OCI-LY1 (cell line): Measurements from ENCODE around the gene TMEM38A.

Experiments used
- H2AFZ ChIP-seq: fragments of 200-600 bp; sonication (generic), shearing (Covaris generic); 2 replicates; pipeline ENCODE4 v1.6.0; 2014; ENCODE audit warnings: antibody characterized with exemption, mild to moderate bottlenecking, low read length
- H3F3A ChIP-seq: fragments of 200-600 bp; sonication (generic), shearing (Covaris generic); 2 replicates; pipeline ENCODE4 v1.6.0; 2014; ENCODE audit warnings: mild to moderate bottlenecking, antibody characterized with exemption, low read length, moderate library complexity; ENCODE audit not compliant: insufficient read depth
- H3K27ac ChIP-seq: fragments of 200-600 bp; sonication (generic); 2 replicates; pipeline ENCODE4 v1.5.1; 2014; ENCODE audit warnings: low read length, mixed run types, mild to moderate bottlenecking, low read depth; ENCODE audit not compliant: poor library complexity, severe bottlenecking
- H3K27me3 ChIP-seq: fragments of 200-600 bp; sonication (generic); 2 replicates; pipeline ENCODE4 v1.6.0; 2014; ENCODE audit warnings: antibody characterized with exemption, mild to moderate bottlenecking, low read length, moderate library complexity; ENCODE audit not compliant: insufficient read depth
- H3K36me3 ChIP-seq: fragments of 200-600 bp; sonication (generic); 2 replicates; pipeline ENCODE4 v1.6.1; 2014; ENCODE audit warnings: mild to moderate bottlenecking, antibody characterized with exemption, low read length, moderate library complexity, mixed read lengths; ENCODE audit not compliant: insufficient read depth
- H3K4me1 ChIP-seq: fragments of 200-600 bp; sonication (generic); 2 replicates; pipeline ENCODE4 v1.5.1; 2014; ENCODE audit warnings: mild to moderate bottlenecking, low read length, moderate library complexity; ENCODE audit not compliant: insufficient read depth, severe bottlenecking
- H3K4me2 ChIP-seq: fragments of 200-600 bp; sonication (generic), shearing (Covaris generic); 2 replicates; pipeline ENCODE4 v1.6.1; 2014; ENCODE audit warnings: low read length
- H3K4me3 ChIP-seq: fragments of 200-600 bp; sonication (generic); 2 replicates; pipeline ENCODE4 v1.5.1; 2014; ENCODE audit warnings: low read length, low read depth, mild to moderate bottlenecking, mixed read lengths; ENCODE audit not compliant: poor library complexity, severe bottlenecking
- H3K79me2 ChIP-seq: fragments of 200-600 bp; shearing (Covaris generic); 2 replicates; pipeline ENCODE4 v1.6.1; 2016; ENCODE audit warnings: mixed run types, low read length, mixed read lengths; ENCODE audit not compliant: insufficient read depth
- H3K9ac ChIP-seq: fragments of 200-600 bp; sonication (generic), shearing (Covaris generic); 2 replicates; pipeline ENCODE4 v1.6.1; 2014; ENCODE audit warnings: mild to moderate bottlenecking, low read length, mixed read lengths
- H3K9me2 ChIP-seq: fragments of 200-600 bp; sonication (generic), shearing (Covaris generic); 2 replicates; pipeline ENCODE4 v1.6.1; 2014; ENCODE audit warnings: low read depth, mild to moderate bottlenecking, low read length, mixed read lengths
- H3K9me3 ChIP-seq: fragments of 200-600 bp; shearing (Covaris generic); 2 replicates; pipeline ENCODE4 v1.6.1; 2014; ENCODE audit warnings: low read length, mixed read lengths
- H4K20me1 ChIP-seq: fragments of 200-600 bp; sonication (generic), shearing (Covaris generic); 2 replicates; pipeline ENCODE4 v1.6.0; 2016; ENCODE audit warnings: mild to moderate bottlenecking, low read length; ENCODE audit not compliant: insufficient read depth
- EZH2 ChIP-seq: fragments of 200-600 bp; sonication (generic), shearing (Covaris generic); IDR thresholded peaks from 2 replicates; pipeline ENCODE4 v1.8.0; 2017; ENCODE audit warnings: borderline replicate concordance, mixed run types, mild to moderate bottlenecking, antibody characterized with exemption, low read length, moderate library complexity, mixed read lengths
- TF ChIP-seq, protein P1 (sequence below): fragments of 200-600 bp; sonication (generic), shearing (Covaris generic); IDR thresholded peaks from 2 replicates; pipeline ENCODE4 v1.5.1; 2017; ENCODE audit warnings: mild to moderate bottlenecking, antibody characterized with exemption, low read length, moderate library complexity, mixed read lengths

Gene TMEM38A

DNA sequence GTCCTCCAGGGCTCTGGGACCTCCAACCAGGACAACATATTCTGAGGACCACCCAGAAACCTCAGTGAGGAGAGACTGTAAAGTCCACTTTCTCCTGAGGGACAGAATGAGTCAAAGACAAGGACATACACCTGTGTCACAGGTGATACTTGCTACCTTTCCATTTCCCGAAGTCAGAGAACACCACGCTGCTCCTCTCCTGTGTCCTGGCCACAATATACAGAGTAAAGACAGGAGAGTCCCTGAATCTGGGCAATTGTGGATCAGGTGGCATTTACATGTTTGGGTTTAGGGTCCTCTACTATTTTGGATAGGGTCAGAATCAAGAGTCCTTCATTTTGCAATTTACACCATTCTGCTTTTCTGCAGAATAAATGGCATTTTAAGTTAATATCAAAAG is 37.9 kb upstream of the TMEM38A start:
- H3K27me3 ChIP-seq = no peaks in the 10 kb centered on the region
- peak overlapping the region; percentile 11 for H3K27ac ChIP-seq
- H3K9ac ChIP-seq = no peak overlapping the region; the same call in 1 of the 2 replicates
- peaks cover 86% of the 10 kb centered on the region for H3K4me1 ChIP-seq
- no peaks in the 10 kb centered on the region for H3K9me2 ChIP-seq
- no peaks in the 10 kb centered on the region for H4K20me1 ChIP-seq
- H3K4me2 ChIP-seq = peak overlapping the region; percentile 84; the same call in 1 of the 2 replicates
- H2AFZ ChIP-seq = no peak overlapping the region
- no peak overlapping the region for H3K4me3 ChIP-seq
- no peaks in the 10 kb centered on the region for H3K9me3 ChIP-seq
- H3K79me2 ChIP-seq = peaks cover 98% of the 10 kb centered on the region
- peaks cover 36% of the 10 kb centered on the region; the same call in 1 of the 2 replicates for H3K36me3 ChIP-seq
- no peak for TF ChIP-seq EZH2
- TF ChIP-seq, protein P1, sequence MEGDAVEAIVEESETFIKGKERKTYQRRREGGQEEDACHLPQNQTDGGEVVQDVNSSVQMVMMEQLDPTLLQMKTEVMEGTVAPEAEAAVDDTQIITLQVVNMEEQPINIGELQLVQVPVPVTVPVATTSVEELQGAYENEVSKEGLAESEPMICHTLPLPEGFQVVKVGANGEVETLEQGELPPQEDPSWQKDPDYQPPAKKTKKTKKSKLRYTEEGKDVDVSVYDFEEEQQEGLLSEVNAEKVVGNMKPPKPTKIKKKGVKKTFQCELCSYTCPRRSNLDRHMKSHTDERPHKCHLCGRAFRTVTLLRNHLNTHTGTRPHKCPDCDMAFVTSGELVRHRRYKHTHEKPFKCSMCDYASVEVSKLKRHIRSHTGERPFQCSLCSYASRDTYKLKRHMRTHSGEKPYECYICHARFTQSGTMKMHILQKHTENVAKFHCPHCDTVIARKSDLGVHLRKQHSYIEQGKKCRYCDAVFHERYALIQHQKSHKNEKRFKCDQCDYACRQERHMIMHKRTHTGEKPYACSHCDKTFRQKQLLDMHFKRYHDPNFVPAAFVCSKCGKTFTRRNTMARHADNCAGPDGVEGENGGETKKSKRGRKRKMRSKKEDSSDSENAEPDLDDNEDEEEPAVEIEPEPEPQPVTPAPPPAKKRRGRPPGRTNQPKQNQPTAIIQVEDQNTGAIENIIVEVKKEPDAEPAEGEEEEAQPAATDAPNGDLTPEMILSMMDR = no peak
- no peaks in the 10 kb centered on the region for H3F3A ChIP-seq

DNA sequence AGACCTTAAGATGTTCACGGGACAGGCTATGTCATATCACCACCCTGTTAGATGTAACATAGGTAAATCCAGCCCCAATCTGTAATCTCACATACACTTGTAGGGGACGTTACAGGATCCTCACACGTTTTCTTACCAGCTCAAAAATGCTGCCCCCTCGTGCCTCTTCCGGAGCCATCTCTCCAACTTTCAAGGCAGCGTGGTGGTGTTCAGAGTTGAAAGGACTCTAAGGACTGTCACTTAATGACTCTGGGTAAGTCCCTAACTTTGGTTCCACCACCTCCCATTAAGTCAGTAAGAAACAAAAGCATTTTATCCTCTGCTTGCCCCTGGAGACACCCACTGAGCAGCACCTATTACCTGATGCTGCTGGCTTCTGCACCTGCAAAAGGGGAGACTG is 37.4 kb upstream of the TMEM38A start:
- Histone ChIP-seq H3K9me2 (no peaks in the 10 kb centered on the region), H3K4me2 (peak overlapping the region; percentile 84; the same call in 1 of the 2 replicates), H3K9me3 (no peaks in the 10 kb centered on the region), H3K79me2 (peaks cover 93% of the 10 kb centered on the region), H3K9ac (peak overlapping the region; percentile 17; the same call in 1 of the 2 replicates), H3K4me3 (no peak overlapping the region), H3K4me1 (peaks cover 81% of the 10 kb centered on the region), H3F3A (no peaks in the 10 kb centered on the region), H3K27ac (peak overlapping the region; percentile 49), H3K27me3 (no peaks in the 10 kb centered on the region), H3K36me3 (peaks cover 36% of the 10 kb centered on the region; the same call in 1 of the 2 replicates), H4K20me1 (no peaks in the 10 kb centered on the region), H2AFZ (no peak overlapping the region)
- TF ChIP-seq, protein P1 = peak; percentile 63
- TF ChIP-seq EZH2 = no peak

DNA sequence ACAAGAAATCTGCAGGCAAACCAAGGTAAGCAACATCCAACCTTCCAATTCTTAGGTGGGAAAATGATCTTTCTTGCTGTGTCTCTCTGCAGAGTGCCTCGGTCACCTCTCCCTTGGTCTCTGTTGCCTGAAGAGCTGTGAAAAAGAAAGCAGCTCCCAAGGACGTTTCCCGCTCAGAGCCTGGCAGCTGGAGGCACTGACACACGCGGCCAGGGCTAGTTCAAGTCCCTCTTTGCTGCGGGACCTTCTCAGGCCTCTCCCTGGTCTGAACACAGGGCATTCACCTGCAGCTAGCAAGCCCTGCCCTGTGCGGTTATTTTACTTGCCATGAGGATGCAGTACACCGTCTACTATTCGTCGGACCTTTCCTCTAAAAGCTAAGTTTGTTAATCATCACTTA is 36.7 kb upstream of the TMEM38A start:
- Histone ChIP-seq H3K4me2 (peak overlapping the region; percentile 84; the same call in 1 of the 2 replicates), H3K9ac (peak overlapping the region; percentile 32; the same call in 1 of the 2 replicates), H4K20me1 (no peaks in the 10 kb centered on the region), H3F3A (peaks cover 3% of the 10 kb centered on the region), H3K4me3 (no peak overlapping the region), H2AFZ (no peak overlapping the region), H3K4me1 (peaks cover 79% of the 10 kb centered on the region), H3K27me3 (no peaks in the 10 kb centered on the region), H3K9me2 (no peaks in the 10 kb centered on the region), H3K36me3 (peaks cover 36% of the 10 kb centered on the region; the same call in 1 of the 2 replicates), H3K27ac (peak overlapping the region; percentile 49), H3K79me2 (peaks cover 86% of the 10 kb centered on the region), H3K9me3 (no peaks in the 10 kb centered on the region)
- no peak for TF ChIP-seq EZH2
